ENCODE results near the gene THTPA.

Gene THTPA

DNA sequence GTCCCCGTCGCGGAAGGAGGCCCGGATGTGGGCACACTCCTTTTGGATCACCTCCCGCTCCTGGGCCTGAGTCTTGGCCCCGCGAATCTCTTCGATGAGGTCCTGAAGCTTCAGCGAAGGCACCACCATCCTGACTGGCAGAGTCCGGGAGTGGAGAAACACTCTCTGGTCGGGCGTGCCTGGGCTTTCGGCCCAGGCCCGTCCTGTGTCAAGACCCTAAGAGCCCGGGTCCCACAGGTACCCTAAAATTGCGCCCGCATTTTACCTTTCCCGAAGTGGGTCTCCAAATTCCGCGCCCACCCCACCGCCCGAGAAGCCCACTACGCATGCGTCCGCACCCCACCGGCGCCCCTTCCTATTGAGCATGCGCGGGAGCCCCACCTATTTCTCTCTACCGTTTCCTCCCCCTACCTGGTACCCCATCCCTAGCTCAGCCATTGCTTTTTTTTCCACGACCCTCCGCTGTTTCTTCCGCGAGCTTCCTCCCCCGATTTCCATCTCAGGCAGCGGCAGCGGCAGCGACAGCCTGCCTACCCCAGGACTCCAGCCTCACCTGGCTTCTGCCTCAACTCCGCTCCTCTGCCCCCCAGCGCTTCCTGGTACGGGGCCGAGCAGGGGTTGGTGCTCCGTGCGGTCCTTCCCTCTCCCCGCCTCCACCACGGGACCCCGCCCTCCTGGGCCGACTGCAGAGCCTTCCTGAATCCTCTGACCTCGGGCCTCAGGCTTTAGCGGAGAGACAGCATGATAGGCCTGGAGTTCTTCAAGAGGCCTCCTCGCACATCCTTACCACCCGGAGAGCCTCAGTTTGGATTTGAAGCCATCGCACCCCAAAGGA is 11.3 kb downstream of the THTPA start, which contains the start of gene AP1G2:
TSS of gene AP1G2 (minus strand) at position 606 of the 835 bp plus-strand sequence. CDS start at position 129, 477 bp downstream.
- DNase-seq (ENCODE audit: low read depth in 3 of 3), result peak; percentile 71 to 83 (median 73)

DNA sequence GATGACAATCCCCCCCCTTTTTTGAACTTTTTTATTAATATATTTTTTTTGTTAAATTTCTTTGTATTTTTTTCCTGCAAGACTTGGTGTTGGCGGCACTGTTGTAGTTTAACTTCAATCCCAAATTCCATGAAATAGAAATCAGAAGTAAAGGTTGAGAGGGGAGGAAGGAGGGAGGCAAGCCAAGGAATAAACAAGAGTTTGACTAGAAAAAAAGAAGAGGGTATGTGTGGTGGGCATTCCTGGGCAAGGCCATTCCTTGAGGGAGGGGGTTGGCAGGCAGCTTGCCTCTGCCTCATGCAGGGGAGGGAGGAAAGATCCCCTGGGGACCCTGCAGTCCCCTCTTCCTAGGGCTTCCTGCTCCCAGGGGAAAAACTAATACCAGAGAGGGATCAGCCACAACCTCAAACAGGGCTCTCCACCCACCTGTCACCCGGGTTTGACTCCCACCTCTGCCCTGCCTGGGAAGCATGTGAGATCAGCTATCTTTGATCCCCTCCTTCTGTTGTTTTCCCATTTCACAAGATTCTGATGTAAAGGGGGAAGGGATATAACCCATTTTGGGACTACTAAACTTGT is 12.0 kb downstream of the THTPA start:
- no peak for DNase-seq (ENCODE audit: low read depth in 3 of 3)

DNA sequence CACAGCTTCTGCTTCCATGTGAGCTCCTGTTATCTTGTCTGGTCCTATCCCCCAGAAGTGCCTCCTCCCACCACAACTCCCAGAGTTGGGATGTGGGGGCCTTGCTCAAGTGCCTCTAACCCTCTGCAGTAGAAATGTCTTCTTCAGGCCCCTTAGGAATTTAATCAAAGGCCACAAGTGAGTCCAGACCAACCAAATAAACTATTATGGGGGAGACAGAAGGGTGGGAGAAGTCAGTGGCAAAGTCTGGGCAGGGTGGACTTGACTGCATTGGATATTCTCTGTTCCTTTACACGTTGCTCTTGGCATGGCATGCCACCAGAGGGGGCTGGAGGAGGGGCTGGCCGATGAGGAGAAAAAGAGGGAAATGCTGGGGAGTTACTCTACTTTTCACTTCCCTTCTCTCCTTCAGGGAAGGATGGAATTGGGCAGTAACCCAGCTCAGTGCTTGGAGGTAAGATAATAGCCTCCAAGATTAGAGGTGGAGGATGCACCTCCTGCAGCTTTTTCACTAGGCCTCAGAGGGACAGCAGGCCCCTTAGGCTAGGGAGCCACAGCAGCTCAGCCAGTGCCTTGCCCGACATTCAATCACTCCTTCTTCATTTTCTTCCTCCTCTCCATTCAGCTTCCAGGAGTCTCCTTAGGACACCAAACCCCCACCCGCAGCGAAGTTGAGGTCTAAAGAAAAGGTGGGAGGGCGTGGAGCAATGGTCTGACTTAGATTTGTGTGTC is 12.7 kb downstream of the THTPA start:
- DNase-seq (ENCODE audit: low read depth in 3 of 3), result no peak

DNA sequence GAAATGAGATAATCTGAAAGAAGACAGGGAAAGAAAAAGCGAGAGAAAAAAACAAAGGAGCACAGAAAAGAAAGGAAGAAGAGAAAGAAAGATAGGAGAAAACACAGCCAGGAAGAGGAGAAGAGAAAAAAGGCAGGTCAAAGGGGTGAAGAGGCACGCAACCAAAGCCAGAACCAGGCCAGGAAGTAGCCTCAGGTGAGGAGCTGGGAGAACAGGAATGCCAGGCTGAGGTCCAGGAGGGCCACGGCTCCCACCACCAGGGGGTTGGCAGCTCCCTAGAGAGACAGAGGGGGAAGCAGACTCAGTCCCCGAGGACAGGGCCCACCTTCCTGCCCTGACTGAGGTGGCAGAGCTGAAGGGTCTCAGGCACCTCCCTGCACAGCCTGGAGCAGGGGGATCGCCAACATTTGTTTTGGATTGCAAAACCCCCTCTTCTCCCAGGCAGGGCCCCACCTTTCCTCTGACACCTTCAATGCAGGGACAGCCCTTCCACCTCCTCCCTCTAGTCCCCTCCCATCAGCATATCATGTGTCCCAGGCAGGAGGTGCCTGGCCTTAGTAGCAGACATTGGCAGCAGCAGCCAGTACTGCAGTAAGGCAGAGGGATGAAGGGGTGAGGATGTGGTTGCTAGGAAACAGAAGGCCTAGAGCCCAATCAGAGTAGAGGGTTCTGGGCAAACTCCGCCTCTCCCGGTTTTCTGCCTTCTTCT is 13.5 kb downstream of the THTPA start:
- DNase-seq (ENCODE audit: low read depth in 3 of 3), result no peak

DNA sequence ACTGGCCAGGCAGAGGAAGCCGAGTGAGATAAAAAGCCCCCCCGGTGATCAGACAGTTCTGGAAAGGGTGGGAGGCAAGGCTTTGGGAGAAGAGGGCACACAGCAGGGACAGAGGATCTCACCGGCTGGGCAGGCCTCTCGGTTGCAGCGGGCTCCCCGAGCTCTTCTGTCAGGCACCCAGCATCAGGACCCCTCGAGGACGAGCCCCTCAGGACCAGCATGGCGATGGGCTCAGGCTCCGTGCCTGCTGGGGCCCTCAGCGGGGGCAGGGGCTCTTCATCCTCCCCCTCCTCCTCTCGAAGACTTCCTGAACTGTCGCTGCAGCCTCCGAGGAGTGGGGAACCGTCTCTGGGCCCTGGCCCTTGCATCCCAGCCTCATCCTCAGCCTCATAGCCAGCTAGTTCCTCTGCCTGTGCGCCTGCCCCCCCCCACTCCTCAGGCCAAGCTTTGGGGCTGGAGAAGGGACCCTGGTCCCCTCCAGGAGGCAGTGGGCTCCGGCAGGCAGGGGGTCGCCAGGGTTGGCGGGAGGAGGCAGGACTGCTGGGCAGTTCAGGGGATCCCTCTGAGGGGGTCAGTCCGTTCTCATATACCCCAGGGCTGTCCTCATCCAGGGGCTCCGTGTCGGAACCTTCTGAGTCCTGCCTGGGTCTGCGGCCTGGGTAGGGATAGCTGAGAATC is 14.9 kb downstream of the THTPA start:
- DNase-seq (ENCODE audit: low read depth in 3 of 3), result no peak

DNA sequence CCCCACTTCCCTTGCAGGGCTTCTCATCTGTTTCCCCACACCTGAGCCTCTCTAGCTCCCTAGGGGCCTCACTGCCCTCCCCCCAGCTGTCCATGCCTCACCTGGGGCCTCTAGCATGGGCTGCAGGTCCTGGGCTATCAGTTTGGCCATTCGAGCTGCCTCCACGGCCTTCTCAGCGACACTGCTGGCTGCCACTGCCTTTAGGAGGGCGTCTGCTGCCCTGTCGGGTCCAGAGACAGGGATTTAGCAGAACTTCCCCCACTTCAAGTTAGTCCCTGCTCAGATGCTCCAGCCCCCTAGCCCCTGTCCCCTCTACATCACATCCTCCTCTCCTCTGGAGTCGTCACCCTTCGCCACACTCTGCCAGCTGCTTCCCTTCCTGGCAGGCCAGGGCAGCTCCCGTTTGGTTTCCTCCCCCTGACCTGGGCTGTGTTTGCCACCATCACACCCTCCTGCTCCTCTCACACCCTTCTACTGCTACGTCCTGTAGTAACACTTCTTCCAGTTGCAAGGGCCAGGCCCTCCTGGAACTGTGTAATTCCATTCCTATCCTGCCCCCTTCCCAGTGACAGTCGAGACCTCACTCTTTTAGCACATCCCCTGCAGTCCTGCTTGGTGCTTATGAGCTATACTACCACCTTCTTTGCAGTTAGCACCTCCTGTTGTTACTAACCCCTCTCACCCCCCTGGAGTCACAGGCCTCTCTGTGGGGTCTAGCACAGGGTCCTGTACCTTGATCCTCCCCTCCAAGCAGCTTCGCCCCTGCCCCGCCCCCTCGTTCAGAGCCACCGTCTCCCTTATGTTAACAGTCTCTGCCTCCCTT is 15.8 kb downstream of the THTPA start:
- DNase-seq (ENCODE audit: low read depth in 3 of 3), result no peak

DNA sequence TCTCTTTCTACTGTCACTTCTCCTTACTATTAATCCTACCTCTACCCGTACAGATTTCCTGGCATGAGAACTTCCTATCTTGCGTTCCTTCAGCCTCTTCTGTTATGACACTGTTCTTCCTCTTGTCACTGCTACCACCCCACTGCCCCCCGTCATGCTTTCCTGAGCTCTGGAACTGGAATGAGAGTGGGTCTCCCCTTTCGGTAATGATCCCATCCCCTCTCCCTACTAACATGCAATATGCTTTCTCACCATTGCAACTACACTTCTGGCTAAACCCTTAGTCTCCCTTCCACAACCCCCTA is 16.4 kb downstream of the THTPA start:
- no peak for DNase-seq (ENCODE audit: low read depth in 3 of 3)

DNA sequence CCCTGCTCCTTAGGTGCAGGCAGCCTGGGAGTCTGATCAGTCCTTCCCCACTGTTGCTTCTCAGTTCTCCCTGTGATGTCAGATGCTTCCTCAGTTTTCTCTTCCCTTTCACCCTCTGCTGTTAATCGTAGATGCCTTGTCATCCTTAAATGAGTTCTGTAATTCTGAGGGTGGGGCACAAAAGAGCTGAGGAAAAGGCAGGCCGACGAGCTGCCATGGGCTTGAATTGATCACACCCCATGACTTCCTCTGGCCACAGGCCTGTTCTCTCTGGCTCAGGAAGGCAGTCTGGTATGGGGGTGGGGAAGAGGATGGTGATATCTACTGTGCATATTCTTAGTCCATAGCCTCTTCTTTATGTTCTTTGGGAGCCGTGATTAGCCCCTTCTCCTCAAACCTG is 16.8 kb downstream of the THTPA start:
- DNase-seq (ENCODE audit: low read depth in 3 of 3), result no peak

DNA sequence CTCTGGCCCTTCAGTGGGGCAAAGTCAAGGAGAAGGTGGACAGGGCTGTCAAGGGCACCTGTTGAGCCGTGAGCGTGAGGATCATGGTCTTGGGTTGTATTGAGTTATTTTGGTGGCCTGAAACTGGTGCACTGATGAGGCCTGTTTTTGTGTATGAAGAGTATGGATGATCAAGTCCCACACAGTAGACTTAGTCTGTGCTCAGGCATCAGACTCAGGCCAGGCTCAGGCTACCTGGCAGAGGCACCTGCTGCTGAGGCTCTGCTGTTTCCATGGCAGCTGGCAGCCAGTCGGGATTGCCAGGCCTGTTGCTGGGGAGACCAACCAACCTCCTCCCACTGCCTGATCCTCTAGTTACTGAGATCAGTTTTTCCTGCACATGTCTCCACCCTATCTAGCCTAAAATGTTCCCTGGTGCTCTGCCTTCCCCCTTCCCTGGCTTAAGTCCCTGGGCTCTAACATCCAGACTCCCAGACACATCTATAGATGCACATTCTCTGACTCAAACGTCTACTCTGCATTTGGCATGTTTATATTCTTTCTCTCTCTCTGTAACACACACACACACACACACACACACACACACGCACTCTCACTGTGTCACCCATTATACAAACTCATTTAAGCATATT is 17.4 kb downstream of the THTPA start:
- no peak for DNase-seq (ENCODE audit: low read depth in 3 of 3)

DNA sequence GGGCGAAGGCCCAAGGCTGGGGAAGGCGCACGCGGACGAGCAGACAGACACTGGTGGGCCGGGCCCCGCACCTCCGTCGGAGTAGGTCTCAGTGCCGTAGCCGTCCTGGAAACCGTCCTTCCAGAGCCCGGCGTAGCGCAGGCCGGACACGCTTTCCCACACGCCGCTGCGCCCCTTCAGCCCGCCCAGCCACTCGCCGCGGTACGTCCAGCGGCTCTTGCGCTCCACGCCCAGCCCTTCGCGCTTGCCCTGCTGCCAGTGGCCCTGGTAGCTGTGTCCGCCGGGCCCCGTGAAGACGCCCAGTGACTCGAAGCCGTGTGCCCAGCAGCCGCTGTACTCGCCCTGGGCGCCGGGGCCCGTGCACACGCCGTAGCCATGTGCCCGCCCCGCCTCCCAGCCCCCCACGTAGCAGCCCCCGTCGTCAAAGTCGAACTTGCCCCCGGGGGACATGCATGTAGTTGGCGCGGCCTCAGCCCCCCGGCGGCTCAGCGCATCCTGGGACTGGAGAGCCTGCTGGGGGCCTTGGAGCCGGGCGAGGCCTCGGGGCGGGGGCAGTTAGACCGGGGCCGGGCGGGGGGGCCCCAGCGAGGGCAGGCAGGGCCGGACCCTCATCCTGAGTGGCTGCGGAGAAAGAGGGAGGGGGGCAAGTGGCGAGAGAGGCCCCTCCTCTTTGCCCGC is 21.1 kb downstream of the THTPA start:
- no peak for DNase-seq (ENCODE audit: low read depth in 3 of 3)

DNA sequence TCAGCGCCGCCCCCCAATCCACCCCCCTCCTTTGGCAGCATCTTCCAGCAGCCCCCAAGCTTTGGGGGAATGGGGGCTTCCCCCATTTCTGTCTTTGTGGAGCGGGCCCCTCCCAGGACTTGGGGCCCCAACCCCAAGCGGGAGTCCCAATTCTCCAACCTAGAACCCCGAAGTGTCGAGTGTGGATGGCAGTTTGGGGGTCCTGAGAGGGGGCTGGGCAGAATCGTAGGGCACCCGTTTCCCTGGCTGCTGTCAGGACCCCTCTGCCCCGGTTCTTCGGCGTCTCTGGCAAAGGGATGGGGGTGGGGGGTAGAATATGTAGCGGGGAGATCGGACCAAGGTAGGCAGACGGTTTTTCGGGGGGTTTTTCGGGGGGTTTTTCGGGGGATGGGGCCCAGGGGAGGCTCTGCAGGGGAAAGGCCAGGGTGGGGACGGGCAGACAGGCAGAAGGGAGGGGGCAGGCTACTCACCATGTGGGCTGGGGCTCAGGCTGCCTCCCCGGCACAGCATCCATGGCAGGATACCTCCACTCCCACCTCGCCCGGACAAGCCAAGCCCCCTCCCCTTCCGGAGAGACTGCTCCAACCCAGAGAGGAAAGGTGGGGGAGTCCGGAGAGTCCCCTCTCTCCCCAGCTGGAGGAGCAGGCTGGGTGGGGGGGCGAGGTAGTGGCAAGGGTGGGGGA is 21.8 kb downstream of the THTPA start:
- DNase-seq (ENCODE audit: low read depth in 3 of 3), result no peak

DNA sequence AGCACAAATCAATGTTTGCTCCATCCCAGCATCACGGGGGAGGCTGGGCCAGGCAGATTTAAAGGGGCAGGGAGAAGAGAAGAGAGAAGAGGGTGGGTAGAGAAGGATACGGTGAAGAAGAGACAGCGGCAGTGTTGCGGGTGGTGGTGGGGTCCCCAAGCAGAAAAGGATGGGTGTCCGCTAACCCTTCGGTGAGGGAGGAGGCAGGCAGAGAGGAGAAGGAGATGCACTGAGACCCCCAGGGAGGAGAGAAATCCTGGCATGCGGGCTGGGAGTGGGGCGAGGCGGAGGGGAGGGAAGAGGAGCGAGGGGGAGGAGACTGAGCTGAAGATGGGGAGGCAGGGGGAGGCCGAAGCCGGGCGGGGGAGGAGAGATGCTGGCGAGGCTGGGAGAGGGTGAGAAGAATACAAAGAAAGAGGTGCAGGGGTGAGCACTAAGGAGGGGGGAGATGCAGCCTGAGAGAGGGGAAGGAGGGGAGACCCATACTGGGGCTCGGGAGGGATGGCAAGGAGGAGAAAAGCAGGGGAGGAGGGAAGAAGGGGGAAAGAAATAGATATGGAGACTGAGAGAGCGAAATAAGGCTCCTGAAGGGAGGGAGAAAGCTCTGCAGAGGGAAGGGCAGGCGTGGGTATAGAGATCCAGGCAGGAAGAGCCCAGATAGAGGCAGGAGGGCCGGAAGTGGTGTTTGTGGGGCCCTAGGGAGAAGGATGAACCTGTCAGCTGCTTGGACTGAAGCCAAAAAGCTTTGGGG is 22.7 kb downstream of the THTPA start, which contains the start of gene JPH4:
TSS of gene JPH4 (minus strand) at position 231 of the 751 bp plus-strand sequence. CDS start 1,337 bp downstream, outside the sequence.
- no peak for DNase-seq (ENCODE audit: low read depth in 3 of 3)

DNA sequence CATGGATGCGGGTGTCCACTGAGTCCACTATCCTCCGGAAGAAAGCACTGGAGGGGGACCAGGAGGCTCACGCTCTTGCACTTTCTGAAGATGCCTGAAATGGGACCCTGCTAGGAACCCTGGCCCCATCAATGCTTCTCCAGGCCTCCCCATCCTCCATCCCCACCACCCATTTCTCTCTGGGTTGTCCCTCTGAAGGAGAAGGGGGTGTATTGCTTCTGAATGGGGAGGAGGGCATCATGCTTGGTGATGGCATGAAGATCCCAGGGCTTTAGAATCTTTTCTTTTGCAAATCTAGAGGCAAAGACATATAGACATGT is 23.2 kb downstream of the THTPA start:
- DNase-seq (ENCODE audit: low read depth in 3 of 3), result no peak

DNA sequence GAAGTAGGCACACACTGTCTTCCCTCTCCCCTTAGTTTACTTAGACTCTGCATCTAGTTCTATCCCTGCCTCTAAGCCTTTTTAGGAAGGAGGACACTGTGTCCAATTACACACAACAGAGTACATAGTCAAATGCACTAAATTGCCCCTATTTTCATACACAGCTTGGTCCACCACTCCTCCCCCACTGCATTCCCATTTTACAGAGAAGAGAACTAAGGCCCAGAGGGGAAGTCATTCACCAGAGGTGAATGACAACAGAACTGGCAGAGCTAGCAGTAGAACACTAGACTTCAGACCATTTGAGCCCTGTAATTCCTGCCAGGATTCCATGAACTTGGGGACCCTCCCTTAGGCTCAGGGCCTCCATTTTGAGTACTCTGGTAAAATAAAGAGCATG is 23.7 kb downstream of the THTPA start:
- DNase-seq (ENCODE audit: low read depth in 3 of 3), result no peak

DNA sequence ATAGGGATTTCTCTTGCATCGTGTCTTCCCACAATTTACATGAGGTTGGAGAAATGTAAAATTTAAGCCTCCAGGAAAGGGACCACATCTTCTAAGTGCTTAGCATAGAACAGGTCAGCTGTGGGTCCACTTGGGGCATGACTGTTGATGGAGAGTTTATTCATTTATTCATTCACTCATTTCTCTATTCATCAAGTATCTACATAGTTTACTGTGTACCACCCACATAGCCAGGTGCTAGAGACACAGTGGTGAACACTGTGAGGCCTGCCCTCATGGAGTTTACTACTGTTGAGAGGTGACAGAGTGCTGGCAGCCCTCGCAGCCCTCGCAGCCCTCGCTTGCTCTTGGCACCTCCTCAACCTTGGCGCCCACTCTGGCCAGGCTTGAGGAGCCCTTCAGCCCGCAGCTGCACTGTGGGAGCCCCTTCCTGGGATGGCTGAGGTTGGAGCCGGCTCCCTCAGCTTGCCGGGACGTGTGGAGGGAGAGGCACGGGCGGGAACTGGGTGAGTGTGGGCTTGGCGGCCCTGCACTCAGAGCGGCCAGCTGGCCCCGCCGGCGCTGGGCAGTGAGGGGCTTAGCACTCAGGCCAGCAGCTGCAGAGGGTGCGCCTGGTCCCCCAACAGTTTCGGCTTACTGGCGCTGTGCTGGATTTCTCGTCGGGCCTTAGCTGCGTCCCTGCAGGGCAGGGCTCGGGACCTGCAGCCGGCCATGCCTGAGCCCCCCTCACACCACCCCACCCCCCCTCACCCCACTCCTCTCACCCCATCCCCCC is 24.3 kb downstream of the THTPA start:
- no peak for DNase-seq (ENCODE audit: low read depth in 3 of 3)

DNA sequence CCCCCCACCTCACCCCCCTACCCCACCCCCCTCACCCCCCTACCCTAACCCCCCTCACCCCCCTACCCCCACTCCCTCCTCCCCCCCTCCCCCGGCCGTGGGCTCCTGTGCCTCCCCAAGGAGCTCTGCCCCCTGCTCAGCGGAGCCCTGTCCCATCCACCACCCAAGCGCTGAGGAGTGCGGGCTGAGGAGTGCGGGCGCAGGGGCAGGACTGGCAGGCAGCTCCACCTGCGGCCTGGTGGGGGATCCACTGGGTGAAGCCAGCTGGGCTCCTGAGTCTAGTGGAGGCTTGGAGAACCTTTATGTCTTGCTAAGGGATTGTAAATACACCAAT is 24.8 kb downstream of the THTPA start:
- no peak for DNase-seq (ENCODE audit: low read depth in 3 of 3)

DNA sequence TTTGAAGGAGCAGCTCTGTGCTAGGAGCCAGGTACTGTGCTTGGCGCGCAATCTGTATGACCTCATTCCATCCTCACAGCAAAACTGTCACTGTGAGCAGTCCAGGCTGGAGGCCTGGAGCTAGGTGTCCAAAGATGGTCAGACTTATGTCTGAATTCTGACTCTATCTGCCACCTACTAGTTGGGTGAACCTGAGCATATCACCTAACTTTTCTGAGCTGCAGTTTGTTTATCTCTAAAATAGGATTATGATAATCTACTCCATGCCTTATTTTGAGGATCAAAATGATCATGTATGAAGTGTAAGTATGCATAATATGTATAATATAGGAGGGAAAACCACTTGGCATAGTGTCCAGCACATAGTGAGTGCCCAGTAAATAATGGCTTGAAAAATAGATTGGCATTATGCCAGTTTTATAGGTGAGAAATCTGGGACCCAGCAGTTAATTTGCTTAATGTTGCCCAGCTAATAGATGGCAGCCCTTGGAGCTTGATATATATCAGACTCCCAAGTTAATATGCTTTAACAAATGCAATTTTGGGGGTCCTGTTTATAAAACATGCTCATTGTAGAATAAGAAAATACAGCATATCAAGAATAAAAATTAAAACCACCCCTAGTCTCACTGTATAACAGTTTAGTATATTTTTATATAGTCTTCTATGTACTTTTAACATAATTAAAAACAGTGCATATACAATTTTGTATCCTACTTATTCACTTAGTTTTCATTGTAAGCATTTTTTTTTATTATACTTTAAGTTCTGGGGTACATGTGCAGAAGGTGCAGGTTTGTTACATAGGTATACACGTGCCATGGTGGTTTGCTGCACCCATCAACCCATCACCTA is 27.1 kb downstream of the THTPA start:
- DNase-seq (ENCODE audit: low read depth in 3 of 3), result no peak

Measured in stimulated activated CD4-positive, alpha-beta T cell treated with anti-CD3 and anti-CD28 coated beads, TNF-alpha, amount 100 ng/mL, for 4 hours (primary cell).